ENCODE results near the gene KRTAP12-1. TPM values are rescaled to one million over a fixed set of nuclear protein-coding genes. Genes with fewer than 3 reads are reported as not detected.
"Not testable (repeated sequence)": the region's sequence is repeated elsewhere in the genome, so short reads cannot be mapped to it uniquely, and the experiment has no call there.

Gene KRTAP12-1
- total RNA-seq, 1 donor from 2014 or later = not detected

DNA sequence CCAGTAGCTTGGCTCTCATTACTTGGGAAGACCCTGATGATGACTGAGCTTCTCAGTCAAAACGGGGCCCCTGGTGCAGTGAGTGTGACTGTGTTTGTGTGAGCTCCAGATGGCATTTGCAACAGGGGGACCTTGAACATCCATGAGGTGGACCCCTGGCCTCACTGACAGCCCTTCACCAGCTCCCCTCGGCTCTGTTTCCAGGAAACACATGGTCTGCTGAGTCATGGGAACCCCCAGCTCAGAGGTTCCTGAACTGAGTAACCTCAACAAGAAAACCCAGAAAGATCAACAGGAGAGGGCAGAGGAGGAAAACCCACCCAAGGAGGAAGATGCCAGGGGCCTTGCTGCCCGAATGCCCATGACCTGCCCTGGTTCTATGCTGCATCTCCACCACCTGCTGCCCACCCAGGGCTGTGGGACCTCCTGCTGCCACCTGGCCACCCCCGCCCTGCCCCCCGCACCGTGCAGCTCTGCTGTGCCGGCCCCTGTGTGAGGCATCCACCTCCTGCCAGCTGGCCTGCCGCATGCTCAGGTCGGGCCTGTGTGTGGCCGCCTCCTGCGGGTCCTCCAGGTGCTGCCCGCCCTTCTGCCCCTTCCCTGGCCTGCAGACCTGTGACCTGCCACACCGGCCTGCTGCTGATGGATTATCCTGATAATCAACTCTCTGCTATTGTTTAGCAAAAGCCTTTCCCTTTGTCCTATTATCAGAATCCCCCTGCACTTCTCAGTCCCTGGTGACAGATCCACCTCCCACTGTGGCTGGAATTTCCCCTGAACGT is 4.2 kb upstream of the KRTAP12-1 start:
- DNase-seq (ENCODE audit: low read depth) = no peak
- no peaks in the 10 kb centered on the region for H3K36me3 ChIP-seq (ENCODE audit: control insufficient read depth, insufficient read depth, low read length)
- H3K27me3 ChIP-seq (ENCODE audit: control insufficient read depth, insufficient read depth, low read length) = peaks cover 10% of the 10 kb centered on the region
- no peak overlapping the region for H3K4me3 ChIP-seq (ENCODE audit: low read depth, low read length)
- no peak for TF ChIP-seq CTCF (IDR thresholded peaks at IDR 0.05; ENCODE audit: insufficient read depth, low read length, poor library complexity, severe bottlenecking)

DNA sequence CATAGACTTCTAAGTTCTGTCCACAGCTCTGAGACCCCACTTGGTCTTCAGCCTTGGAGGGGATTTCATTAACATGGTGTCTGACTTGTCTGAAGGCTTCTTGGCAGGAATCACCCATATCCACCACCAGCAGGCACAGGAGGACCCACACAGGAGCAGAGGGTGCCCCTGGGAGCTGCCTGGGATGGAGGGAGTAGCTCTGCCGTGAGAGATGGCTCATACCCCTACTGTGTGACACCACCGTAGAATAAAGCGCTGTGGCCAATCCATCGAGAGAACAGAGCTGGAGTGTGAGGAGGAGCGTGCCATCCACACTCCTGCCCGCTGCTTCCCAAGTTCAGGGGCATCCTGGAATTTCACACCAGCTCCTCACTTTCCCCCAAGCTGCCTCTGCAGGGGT is 3.1 kb upstream of the KRTAP12-1 start:
- DNase-seq (ENCODE audit: low read depth); H3K4me3 ChIP-seq (ENCODE audit: low read depth, low read length); H3K27me3 ChIP-seq (ENCODE audit: control insufficient read depth, insufficient read depth, low read length); H3K36me3 ChIP-seq (ENCODE audit: control insufficient read depth, insufficient read depth, low read length): not testable (repeated sequence)

GRCh38 chr21:44684483-44684882 is 2.5 kb upstream of the KRTAP12-1 start:
- Histone ChIP-seq H3K36me3 (ENCODE audit: control insufficient read depth, insufficient read depth, low read length) (no peaks in the 10 kb centered on the region), H3K27me3 (ENCODE audit: control insufficient read depth, insufficient read depth, low read length) (peaks cover 10% of the 10 kb centered on the region), H3K4me3 (ENCODE audit: low read depth, low read length) (no peak overlapping the region)
- no peak for TF ChIP-seq CTCF (IDR thresholded peaks at IDR 0.05; ENCODE audit: insufficient read depth, low read length, poor library complexity, severe bottlenecking)
- DNase-seq (ENCODE audit: low read depth) = no peak

DNA sequence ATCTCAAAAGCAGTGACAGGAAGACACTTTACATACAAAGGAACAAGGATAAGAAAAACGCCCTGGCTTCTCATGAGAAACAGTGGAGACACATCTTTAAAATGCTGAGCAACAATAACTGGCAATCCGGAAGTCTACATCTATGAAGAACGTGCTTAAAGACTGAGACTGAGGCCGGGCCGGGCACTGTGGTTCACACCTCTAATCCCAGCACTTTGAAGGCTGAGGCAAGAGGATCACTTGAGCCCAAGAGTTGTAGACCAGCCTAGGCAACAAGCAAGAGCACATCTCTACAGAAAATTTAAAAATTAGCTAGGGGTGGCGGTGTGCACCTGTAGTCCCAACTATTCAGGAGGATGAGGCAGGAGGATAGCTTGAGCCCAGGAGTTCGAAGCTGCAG is 2.1 kb upstream of the KRTAP12-1 start:
- TF ChIP-seq CTCF (IDR thresholded peaks at IDR 0.05; ENCODE audit: insufficient read depth, low read length, poor library complexity, severe bottlenecking) = no peak
- no peak for DNase-seq (ENCODE audit: low read depth)
- Histone ChIP-seq H3K36me3 (ENCODE audit: control insufficient read depth, insufficient read depth, low read length) (no peaks in the 10 kb centered on the region), H3K27me3 (ENCODE audit: control insufficient read depth, insufficient read depth, low read length) (peaks cover 10% of the 10 kb centered on the region), H3K4me3 (ENCODE audit: low read depth, low read length) (no peak overlapping the region)

GRCh38 chr21:44682580-44683151 is 703 bp upstream of the KRTAP12-1 start:
- Histone ChIP-seq H3K36me3 (ENCODE audit: control insufficient read depth, insufficient read depth, low read length) (no peaks in the 10 kb centered on the region), H3K27me3 (ENCODE audit: control insufficient read depth, insufficient read depth, low read length) (peaks cover 10% of the 10 kb centered on the region), H3K4me3 (ENCODE audit: low read depth, low read length) (no peak overlapping the region)
- DNase-seq (ENCODE audit: low read depth) = no peak
- no peak for TF ChIP-seq CTCF (IDR thresholded peaks at IDR 0.05; ENCODE audit: insufficient read depth, low read length, poor library complexity, severe bottlenecking)

DNA sequence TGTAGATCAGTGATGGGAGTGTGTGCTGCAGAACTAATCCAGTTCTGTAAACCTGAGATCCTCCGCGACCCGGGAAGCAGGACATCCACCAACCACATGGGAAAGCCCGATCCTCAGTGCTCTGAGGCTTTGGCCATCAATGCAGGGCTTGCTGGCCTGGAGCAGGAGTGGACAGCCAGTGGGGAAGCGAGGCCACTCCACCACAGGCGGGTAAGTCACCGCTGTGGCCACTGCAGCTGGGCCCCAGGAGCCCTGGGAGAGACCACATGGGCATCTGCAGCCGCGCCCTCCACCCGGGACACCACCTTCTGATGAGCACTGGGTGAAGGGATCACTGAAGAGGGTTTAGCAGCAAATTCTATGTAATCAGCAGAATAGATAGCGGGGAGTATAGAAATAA is 811 bp downstream of the KRTAP12-1 start:
- Histone ChIP-seq H3K4me3 (ENCODE audit: low read depth, low read length) (no peak overlapping the region), H3K36me3 (ENCODE audit: control insufficient read depth, insufficient read depth, low read length) (no peaks in the 10 kb centered on the region), H3K27me3 (ENCODE audit: control insufficient read depth, insufficient read depth, low read length) (peaks cover 4% of the 10 kb centered on the region)
- TF ChIP-seq CTCF (IDR thresholded peaks at IDR 0.05; ENCODE audit: insufficient read depth, low read length, poor library complexity, severe bottlenecking) = no peak
- no peak for DNase-seq (ENCODE audit: low read depth)

Measured in kidney epithelial cell (primary cell).